CD8-positive, alpha-beta memory T cell (primary cell): ENCODE data around the gene BRD7. TPM values are rescaled to one million over a fixed set of nuclear protein-coding genes. Genes with fewer than 3 reads are reported as not detected.

Experiments used
- CTCF ChIA-PET: fragments of 350-600 bp; sonication (Branson Sonifier 250); formaldehyde crosslinking; loops from one replicate; lab custom pipeline; 2021; ENCODE audit warnings: antibody characterized with exemption; lab: Charles Lee
- POLR2A ChIA-PET: fragments of 350-600 bp; sonication (Branson Sonifier 250); formaldehyde crosslinking; loops from one replicate; lab custom pipeline; 2021; ENCODE audit warnings: antibody characterized with exemption; lab: Charles Lee
- DNase-seq, 5 donors: peaks; one replicate each; pipeline versions ENCODE4 v3.0.0 to v3.0.0-alpha.2; 2020 to 2022; ENCODE audit warnings: mixed read lengths in 1 of 5
- H3K27ac ChIP-seq: one replicate; pipeline ENCODE4 v1.7.0; 2013; ENCODE audit warnings: low read depth, mild to moderate bottlenecking, low read length, moderate library complexity
- H3K27me3 ChIP-seq: 2 replicates; pipeline ENCODE4 v1.7.0; 2013; ENCODE audit warnings: low read length, mild to moderate bottlenecking; ENCODE audit not compliant: insufficient read depth, poor library complexity, severe bottlenecking
- H3K36me3 ChIP-seq: 2 replicates; pipeline ENCODE4 v1.7.0; 2013; ENCODE audit warnings: mild to moderate bottlenecking, low read length, moderate library complexity; ENCODE audit not compliant: insufficient read depth
- H3K4me1 ChIP-seq: 2 replicates; pipeline ENCODE4 v1.7.0; 2013; ENCODE audit warnings: mild to moderate bottlenecking, low read length, moderate library complexity; ENCODE audit not compliant: insufficient read depth
- H3K4me3 ChIP-seq: 2 replicates; pipeline ENCODE4 v1.7.0; 2013; ENCODE audit warnings: mild to moderate bottlenecking, low read length
- H3K9me3 ChIP-seq: 2 replicates; pipeline ENCODE4 v1.7.0; 2013; ENCODE audit warnings: mild to moderate bottlenecking, low read length
- H3K27ac Mint-ChIP-seq, 8 donors: one replicate each; pipeline ENCODE4 v1.8.0; 2020 to 2021; ENCODE audit warnings: mixed read lengths in 8 of 8, mild to moderate bottlenecking in 6 of 8, inconsistent platforms in 3 of 8, moderate library complexity in 3 of 8
- H3K27me3 Mint-ChIP-seq, 2 donors: one replicate each; pipeline ENCODE4 v1.8.0; 2020 to 2021; ENCODE audit warnings: mixed read lengths in 2 of 2, mild to moderate bottlenecking in 1 of 2, moderate library complexity in 1 of 2
- H3K36me3 Mint-ChIP-seq, 3 donors: one replicate each; pipeline ENCODE4 v1.8.0; 2020 to 2021; ENCODE audit warnings: mixed read lengths in 3 of 3, inconsistent platforms in 1 of 3, mild to moderate bottlenecking in 1 of 3
- H3K4me1 Mint-ChIP-seq, 3 donors: one replicate each; pipeline ENCODE4 v1.8.0; 2020 to 2021; ENCODE audit warnings: mixed read lengths in 3 of 3, inconsistent platforms in 1 of 3, mild to moderate bottlenecking in 1 of 3
- H3K4me3 Mint-ChIP-seq, 7 donors: one replicate each; pipeline ENCODE4 v1.8.0; 2020 to 2021; ENCODE audit warnings: mixed read lengths in 7 of 7, mild to moderate bottlenecking in 6 of 7, moderate library complexity in 4 of 7, inconsistent platforms in 2 of 7
- H3K9me3 Mint-ChIP-seq, 5 donors: one replicate each; pipeline ENCODE4 v1.8.0; 2020 to 2022; ENCODE audit warnings: mixed read lengths in 5 of 5, mild to moderate bottlenecking in 3 of 5, moderate library complexity in 2 of 5, inconsistent platforms in 1 of 5
- polyA plus RNA-seq: library from polyadenylated mRNA; unstranded; fragments of 300-500 nt; fragmentation: Illumina TruSeq; gene quantifications from one replicate; pipeline ENCODE4 v1.2.3, GENCODE V29; 2021
- total RNA-seq, 2 experiments: library from RNA; stranded (reverse); gene quantifications; one replicate each; pipeline ENCODE4 v1.2.3, GENCODE V29; 2021

The BRD7 gene
- total and polyA plus RNA-seq, 3 experiments from 2014 or later, result 55.7 to 103 (median 101) TPM

DNA sequence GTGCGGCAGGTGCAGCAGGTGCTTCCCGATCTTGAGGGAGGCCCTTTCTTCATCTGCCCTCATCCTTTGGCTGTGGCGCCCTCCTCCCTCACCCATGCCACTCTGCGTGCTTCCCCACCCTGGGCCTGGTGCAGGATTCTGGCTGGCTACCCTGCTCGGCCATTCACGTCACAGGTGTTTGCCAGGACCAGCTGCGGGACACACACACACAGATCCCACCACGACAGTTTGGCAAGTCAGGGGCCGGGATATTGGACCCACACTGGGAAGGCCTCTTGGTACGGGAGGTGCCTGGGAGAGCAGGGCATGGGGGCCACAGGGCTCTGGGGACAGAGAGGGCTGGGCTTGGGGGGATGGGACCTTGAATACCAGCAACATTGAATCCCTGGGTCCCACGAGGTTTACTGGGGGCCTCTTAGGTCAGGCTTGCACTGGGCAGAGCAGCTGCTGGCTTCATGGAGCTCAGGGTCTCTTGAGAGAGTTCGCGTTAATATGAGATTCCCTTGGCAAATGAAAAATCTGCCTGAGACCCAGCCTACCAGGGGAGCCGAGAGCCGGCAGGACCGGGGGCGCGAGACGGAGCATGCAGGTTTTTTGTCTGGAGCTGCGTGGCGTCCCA lies 87.3 kb downstream of the BRD7 start:
- Histone ChIP-seq H3K4me3 (peak overlapping the region; percentile 53), H3K36me3 (peaks cover under 1% of the 10 kb centered on the region), H3K27ac (peak overlapping the region; percentile 57), H3K4me1 (peaks cover 95% of the 10 kb centered on the region), H3K9me3 (no peaks in the 10 kb centered on the region), H3K27me3 (no peaks in the 10 kb centered on the region)
- Mint-ChIP-seq H3K27me3 (no peaks in the 10 kb centered on the region), H3K4me3 (peak overlapping the region; percentile 71 to 85 (median 82)), H3K27ac (peak overlapping the region; percentile 47 to 99 (median 92)), H3K4me1 (peaks cover 90 to 99% (median 96%) of the 10 kb centered on the region in 3 donors), H3K36me3 (peaks cover 4 to 15% (median 4%) of the 10 kb centered on the region in 3 donors), H3K9me3 (no peaks in the 10 kb centered on the region)
- ChIA-PET POLR2A (interaction anchor here (1.1 to 1.2 kb wide), 2 partner anchors 8 to 15 kb away, joined by 3 to 6 read pairs; no protein-coding TSS in a partner anchor), CTCF (interaction anchor here (0.7 to 8.2 kb wide), 11 partner anchors 9 to 384 kb away, joined by 3 to 48 read pairs (median 4); partner anchors contain the start of gene CNEP1R1)
- no peak for DNase-seq

DNA sequence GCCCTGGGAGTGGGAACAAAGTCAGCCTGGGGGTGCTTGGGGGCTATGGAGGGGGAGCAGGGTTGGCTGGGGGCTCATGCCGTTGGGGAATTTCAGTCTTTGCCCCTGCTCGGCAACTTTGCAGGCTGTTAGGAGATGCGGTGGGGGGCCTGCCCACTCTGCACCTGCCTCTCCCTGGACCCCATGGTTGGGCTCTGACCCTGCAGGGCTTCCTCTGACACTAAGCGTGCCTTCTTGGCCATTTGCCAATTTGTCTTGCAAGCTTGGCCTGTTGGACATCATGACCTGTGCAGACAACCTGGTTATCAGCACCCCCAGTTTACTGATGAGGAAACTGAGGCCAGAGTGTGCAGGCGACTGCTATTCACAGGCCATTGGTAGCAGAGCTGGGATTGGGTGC lies 87.9 kb downstream of the BRD7 start:
- peak overlapping the region in 7 of 8 donors; percentile 47 to 99 (median 97) for H3K27ac Mint-ChIP-seq
- no peak for DNase-seq
- H3K27me3 ChIP-seq, result no peaks in the 10 kb centered on the region
- CTCF ChIA-PET, result interaction anchor here (0.7 to 8.2 kb wide), 5 partner anchors 8 to 46 kb away, joined by 3 to 48 read pairs (median 4); no protein-coding TSS in a partner anchor
- H3K36me3 ChIP-seq, result no peaks in the 10 kb centered on the region
- no peaks in the 10 kb centered on the region for H3K27me3 Mint-ChIP-seq
- peaks cover 90 to 100% (median 98%) of the 10 kb centered on the region in 3 donors for H3K4me1 Mint-ChIP-seq
- no peak overlapping the region for H3K27ac ChIP-seq
- H3K4me1 ChIP-seq, result peaks cover 100% of the 10 kb centered on the region
- H3K9me3 ChIP-seq, result no peaks in the 10 kb centered on the region
- H3K36me3 Mint-ChIP-seq, result peaks cover 0 to 12% (median 3%) of the 10 kb centered on the region in 3 donors
- peak overlapping the region in 6 of 7 donors; percentile 57 to 85 (median 83) for H3K4me3 Mint-ChIP-seq
- POLR2A ChIA-PET, result interaction anchor here (1.2 kb wide), 1 partner anchor 10 kb away, joined by 3 read pairs; no protein-coding TSS in a partner anchor
- H3K9me3 Mint-ChIP-seq, result no peaks in the 10 kb centered on the region
- peak overlapping the region; percentile 53 for H3K4me3 ChIP-seq

DNA sequence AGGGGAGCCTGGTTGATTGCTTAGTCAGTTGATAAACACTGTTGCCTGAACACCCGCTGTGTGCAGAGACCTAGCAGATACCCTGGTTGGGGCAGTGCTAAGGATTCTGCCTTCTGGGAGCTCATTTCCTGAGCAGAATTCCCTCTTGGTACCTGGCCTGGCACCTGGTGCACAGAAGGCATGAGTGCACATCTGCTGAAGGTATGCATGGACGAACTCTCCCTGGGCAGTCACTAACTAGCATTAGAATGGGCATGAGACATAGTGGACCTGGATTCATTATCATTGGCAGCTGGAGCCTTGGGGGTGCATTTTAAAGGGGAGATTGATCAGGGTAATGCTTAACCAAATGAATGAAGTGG lies 89.3 kb downstream of the BRD7 start:
- H3K27me3 Mint-ChIP-seq, result no peaks in the 10 kb centered on the region
- no peaks in the 10 kb centered on the region for H3K36me3 ChIP-seq
- peak overlapping the region; percentile 20 to 91 (median 77) for H3K4me3 Mint-ChIP-seq
- H3K9me3 ChIP-seq, result no peaks in the 10 kb centered on the region
- H3K27ac ChIP-seq, result no peak overlapping the region
- peaks cover 0 to 5% (median 3%) of the 10 kb centered on the region in 3 donors for H3K36me3 Mint-ChIP-seq
- peak overlapping the region; percentile 9 for H3K4me3 ChIP-seq
- H3K27me3 ChIP-seq, result no peaks in the 10 kb centered on the region
- no peaks in the 10 kb centered on the region for H3K9me3 Mint-ChIP-seq
- H3K4me1 ChIP-seq, result peaks cover 100% of the 10 kb centered on the region
- ChIA-PET CTCF (interaction anchor here (1.2 to 3.4 kb wide), 5 partner anchors 11 to 386 kb away, joined by 3 to 16 read pairs (median 6); no protein-coding TSS in a partner anchor), POLR2A (interaction anchor here (0.5 to 1.6 kb wide), 3 partner anchors 11 to 51 kb away, joined by 3 to 6 read pairs (median 5); no protein-coding TSS in a partner anchor)
- DNase-seq, result no peak
- H3K27ac Mint-ChIP-seq, result peak overlapping the region; percentile 39 to 99 (median 94)
- peaks cover 88 to 100% (median 95%) of the 10 kb centered on the region in 3 donors for H3K4me1 Mint-ChIP-seq

- Mint-ChIP-seq H3K27ac (peak overlapping the region; percentile 88 to 99 (median 95)), H3K27me3 (no peaks in the 10 kb centered on the region), H3K36me3 (peaks cover 0 to 5% (median 3%) of the 10 kb centered on the region in 3 donors), H3K4me1 (peaks cover 88 to 100% (median 95%) of the 10 kb centered on the region in 3 donors), H3K9me3 (no peaks in the 10 kb centered on the region), H3K4me3 (peak overlapping the region; percentile 75 to 91 (median 77))
- H3K36me3 ChIP-seq, result no peaks in the 10 kb centered on the region
- H3K9me3 ChIP-seq, result no peaks in the 10 kb centered on the region
- no peak for DNase-seq
- peaks cover 97% of the 10 kb centered on the region for H3K4me1 ChIP-seq
- ChIA-PET POLR2A (interaction anchor here (0.9 to 1.1 kb wide), 2 partner anchors 10 to 36 kb away, joined by 3 to 4 read pairs; no protein-coding TSS in a partner anchor), CTCF (interaction anchor here (0.8 to 2.4 kb wide), 7 partner anchors 10 to 469 kb away, joined by 3 to 10 read pairs (median 4); no protein-coding TSS in a partner anchor)
- H3K27ac ChIP-seq, result no peak overlapping the region
- H3K27me3 ChIP-seq, result no peaks in the 10 kb centered on the region
- H3K4me3 ChIP-seq, result no peak overlapping the region
These were observed 90.5 kb downstream of the BRD7 start for GRCh38 chr16:50278251-50278650.

GRCh38 chr16:50276801-50277555 lies 91.8 kb downstream of the BRD7 start:
- ChIA-PET POLR2A (interaction anchor here (0.9 to 1.1 kb wide), 2 partner anchors 37 to 126 kb away, joined by 3 to 5 read pairs; no protein-coding TSS in a partner anchor), CTCF (interaction anchor here (0.8 to 2.0 kb wide), 4 partner anchors 9 to 470 kb away, joined by 3 to 8 read pairs (median 4); no protein-coding TSS in a partner anchor)
- Histone ChIP-seq H3K4me1 (peaks cover 97% of the 10 kb centered on the region), H3K36me3 (no peaks in the 10 kb centered on the region), H3K27me3 (no peaks in the 10 kb centered on the region), H3K9me3 (no peaks in the 10 kb centered on the region), H3K27ac (no peak overlapping the region), H3K4me3 (peak overlapping the region; percentile 6)
- H3K27ac Mint-ChIP-seq, result peak overlapping the region; percentile 88 to 99 (median 95)
- H3K4me1 Mint-ChIP-seq, result peaks cover 88 to 100% (median 94%) of the 10 kb centered on the region in 3 donors
- H3K9me3 Mint-ChIP-seq, result no peaks in the 10 kb centered on the region
- no peaks in the 10 kb centered on the region for H3K27me3 Mint-ChIP-seq
- H3K36me3 Mint-ChIP-seq, result peaks cover 0 to 9% (median 3%) of the 10 kb centered on the region in 3 donors
- peak overlapping the region; percentile 75 to 91 (median 77) for H3K4me3 Mint-ChIP-seq
- peak in 1 of 5 donors; percentile 27 for DNase-seq

DNA sequence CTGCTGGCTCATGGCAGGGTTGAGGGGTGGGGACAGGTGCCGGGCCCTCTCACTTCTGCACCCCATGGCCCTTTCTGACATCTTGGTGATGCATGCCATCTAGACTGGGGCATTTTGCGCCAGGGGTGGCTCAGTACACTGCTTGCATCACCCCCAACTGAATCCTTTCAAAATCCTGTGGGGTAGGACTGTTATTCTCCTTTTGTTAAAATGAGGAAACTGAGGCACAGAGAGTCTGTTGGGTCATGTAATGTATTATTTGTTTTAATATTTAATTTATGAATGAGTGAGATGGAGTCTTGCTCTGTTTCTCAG lies 92.5 kb downstream of the BRD7 start:
- Mint-ChIP-seq H3K27ac (peak overlapping the region in 7 of 8 donors; percentile 88 to 99 (median 98)), H3K4me3 (peak overlapping the region in 6 of 7 donors; percentile 25 to 90 (median 48))
- POLR2A ChIA-PET, result no interaction called here

More for the DNA sequence above, 92.5 kb downstream of the BRD7 start:
- Mint-ChIP-seq H3K36me3 (peaks cover 0 to 15% (median 3%) of the 10 kb centered on the region in 3 donors), H3K4me1 (peaks cover 90 to 100% (median 93%) of the 10 kb centered on the region in 3 donors), H3K9me3 (no peaks in the 10 kb centered on the region), H3K27me3 (no peaks in the 10 kb centered on the region)
- H3K9me3 ChIP-seq, result no peaks in the 10 kb centered on the region
- no peaks in the 10 kb centered on the region for H3K27me3 ChIP-seq
- peaks cover 97% of the 10 kb centered on the region for H3K4me1 ChIP-seq
- no peak for DNase-seq
- no peak overlapping the region for H3K27ac ChIP-seq
- CTCF ChIA-PET, result interaction anchor here (1.4 to 3.2 kb wide), 2 partner anchors 34 to 389 kb away, joined by 4 to 14 read pairs; no protein-coding TSS in a partner anchor
- H3K4me3 ChIP-seq, result no peak overlapping the region
- no peaks in the 10 kb centered on the region for H3K36me3 ChIP-seq
